ENCODE data around the gene TAGLN2.

TAGLN2 gene

DNA sequence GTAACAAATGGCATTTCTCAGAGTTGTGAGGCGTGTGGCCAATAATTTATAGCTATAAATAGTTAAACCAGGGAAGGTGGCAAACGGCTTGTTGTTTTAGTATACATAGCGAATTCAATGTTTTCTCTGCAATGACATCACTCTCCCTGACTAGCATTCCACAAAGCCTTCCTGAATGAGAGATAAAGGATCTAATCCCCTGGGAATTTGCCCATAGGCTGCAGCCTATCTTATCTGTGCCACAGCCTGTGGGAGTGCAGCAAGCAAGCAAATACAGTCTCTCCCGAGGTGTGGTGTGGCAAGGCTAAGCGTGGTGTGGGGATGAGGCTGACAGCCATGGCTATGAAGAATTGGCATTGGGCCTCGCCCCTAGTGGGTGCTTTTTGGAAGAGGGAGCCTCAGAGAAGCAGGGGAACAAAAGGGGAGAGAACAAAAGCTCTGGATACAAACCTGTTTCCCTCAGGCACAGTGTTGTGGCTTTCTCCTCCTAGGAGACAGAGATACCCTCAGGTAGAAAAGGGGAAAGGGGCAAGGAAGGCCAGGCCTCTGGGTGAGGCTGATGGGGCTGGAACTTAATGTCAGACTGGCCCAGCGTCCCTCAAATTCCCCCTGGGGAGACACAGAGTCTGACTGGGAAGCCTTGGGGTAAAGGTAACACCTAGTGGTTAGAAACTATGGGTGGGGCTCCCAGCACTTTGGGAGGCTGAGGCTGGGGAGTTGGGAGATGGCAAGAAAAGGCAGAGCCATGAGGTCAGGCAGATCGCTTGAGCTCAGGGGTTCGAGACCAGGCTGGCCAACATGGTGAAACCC, 8.9 kb downstream of the TAGLN2 start:
- TF ChIP-seq GATA2 (IDR thresholded peaks at IDR 0.05; ENCODE audit: low read depth, low read length), result peak; percentile 91
- no peak for TF ChIP-seq GATA3 (IDR thresholded peaks at IDR 0.05; ENCODE audit: low read depth, low read length)

DNA sequence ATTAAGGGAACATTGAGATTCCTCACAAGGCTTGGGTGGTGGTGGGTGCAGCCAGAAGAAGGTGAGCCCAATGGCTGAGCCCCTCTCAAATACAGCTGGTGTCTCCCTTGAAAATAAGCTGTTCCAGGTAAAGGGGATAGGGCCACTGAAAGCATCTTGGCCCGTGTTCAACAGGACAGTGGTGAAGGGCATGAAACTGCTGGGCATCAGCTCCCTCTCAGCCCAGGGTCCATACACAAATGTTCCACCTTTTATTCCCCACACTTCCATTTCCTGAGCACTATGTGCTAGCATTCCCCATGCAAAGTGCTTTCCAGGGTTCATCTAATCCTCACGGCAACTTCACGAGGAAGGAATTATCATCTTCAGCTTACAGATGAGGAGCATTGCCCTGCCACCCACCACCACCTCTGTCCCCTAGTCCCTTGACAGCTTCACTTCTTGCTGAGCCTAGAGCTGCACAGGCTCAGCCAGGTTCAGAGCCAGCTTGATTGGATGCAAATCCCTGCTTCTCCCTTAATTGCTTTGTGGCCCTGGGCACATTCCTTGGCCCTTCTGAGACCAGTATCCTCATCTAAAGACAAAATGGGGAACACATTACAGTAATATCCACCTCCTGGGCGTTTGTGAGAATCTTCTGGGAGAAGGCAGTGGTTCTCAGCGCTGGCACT, 9.6 kb downstream of the TAGLN2 start:
- no peak for TF ChIP-seq GATA3 (IDR thresholded peaks at IDR 0.05; ENCODE audit: low read depth, low read length)
- TF ChIP-seq GATA2 (IDR thresholded peaks at IDR 0.05; ENCODE audit: low read depth, low read length), result no peak

DNA sequence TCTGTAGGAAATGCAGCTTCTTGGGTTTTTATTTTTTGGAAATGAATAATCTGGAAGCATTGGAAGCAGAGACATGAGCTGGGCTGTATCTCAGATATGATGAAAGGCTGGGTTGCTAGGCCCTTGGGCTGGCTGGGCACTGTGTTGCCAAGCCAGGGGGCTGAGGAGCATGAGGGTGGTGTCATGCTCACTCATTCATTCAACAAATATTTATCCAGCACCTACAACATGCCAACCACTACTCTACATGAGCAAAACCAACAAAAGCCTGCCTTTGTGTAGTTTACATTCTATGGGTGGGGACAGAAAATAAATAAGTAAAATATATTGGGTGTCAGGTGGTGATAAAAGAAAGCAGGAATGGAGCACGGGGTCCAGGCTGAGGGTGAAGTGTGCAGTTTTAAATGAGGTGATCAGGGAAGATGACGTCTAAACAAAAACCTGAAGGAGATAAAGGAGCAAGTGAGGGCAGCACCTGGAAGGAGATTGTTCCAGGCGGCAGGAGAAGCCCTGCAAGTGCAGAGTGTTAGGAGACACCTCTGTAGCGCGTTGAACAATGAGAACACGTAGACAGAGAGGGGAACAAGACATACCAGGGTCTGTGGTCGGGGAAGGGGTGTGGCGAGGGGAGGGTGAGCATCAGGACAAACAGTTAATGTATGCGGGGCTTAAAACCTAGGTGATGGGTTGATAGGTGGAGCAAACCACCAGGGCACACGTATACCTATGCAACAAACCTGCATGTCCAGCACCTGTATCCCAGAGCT, 10.9 kb downstream of the TAGLN2 start:
- TF ChIP-seq GATA3 (IDR thresholded peaks at IDR 0.05; ENCODE audit: low read depth, low read length) (no peak), GATA2 (IDR thresholded peaks at IDR 0.05; ENCODE audit: low read depth, low read length) (no peak)

DNA sequence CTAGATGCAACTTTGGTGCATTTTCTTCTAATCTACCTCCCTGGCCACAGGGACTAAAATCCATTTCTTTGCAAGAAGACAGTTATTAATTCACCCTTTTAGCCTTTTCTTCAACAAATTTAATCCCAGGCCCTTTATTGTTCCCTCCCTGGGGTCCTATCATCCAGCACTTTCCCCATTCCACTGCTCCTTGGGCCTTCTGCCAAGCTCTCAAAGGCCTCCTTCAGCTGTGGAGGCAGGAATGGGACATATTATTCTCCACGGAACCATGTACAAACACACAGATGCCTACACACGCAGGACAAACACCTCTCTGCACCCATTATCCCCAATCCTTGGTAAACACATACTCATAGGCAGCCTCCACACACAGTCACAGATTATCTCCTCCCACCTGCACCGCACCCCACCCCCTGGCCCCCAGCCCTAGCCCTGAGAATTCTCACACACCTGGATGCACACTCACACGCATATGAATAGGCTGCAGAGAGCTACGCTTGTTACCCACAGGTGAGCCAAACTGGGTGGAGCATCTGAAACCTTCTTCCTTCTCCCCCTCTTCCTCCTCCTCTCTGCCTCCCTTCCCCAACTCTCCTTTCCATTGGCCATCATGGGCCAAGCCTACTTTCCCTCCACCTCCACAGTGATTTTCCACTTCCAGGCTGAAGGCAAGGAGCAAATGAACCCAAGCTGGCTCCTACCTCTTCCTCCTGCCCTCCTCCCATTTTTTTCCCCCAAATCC, 11.7 kb downstream of the TAGLN2 start:
- no peak for TF ChIP-seq GATA3 (IDR thresholded peaks at IDR 0.05; ENCODE audit: low read depth, low read length)
- no peak for TF ChIP-seq GATA2 (IDR thresholded peaks at IDR 0.05; ENCODE audit: low read depth, low read length)

- TF ChIP-seq GATA3 (IDR thresholded peaks at IDR 0.05; ENCODE audit: low read depth, low read length) (no peak), GATA2 (IDR thresholded peaks at IDR 0.05; ENCODE audit: low read depth, low read length) (no peak)
Measured at GRCh38 chr1:159911326-159912070, 13.8 kb downstream of the TAGLN2 start.

DNA sequence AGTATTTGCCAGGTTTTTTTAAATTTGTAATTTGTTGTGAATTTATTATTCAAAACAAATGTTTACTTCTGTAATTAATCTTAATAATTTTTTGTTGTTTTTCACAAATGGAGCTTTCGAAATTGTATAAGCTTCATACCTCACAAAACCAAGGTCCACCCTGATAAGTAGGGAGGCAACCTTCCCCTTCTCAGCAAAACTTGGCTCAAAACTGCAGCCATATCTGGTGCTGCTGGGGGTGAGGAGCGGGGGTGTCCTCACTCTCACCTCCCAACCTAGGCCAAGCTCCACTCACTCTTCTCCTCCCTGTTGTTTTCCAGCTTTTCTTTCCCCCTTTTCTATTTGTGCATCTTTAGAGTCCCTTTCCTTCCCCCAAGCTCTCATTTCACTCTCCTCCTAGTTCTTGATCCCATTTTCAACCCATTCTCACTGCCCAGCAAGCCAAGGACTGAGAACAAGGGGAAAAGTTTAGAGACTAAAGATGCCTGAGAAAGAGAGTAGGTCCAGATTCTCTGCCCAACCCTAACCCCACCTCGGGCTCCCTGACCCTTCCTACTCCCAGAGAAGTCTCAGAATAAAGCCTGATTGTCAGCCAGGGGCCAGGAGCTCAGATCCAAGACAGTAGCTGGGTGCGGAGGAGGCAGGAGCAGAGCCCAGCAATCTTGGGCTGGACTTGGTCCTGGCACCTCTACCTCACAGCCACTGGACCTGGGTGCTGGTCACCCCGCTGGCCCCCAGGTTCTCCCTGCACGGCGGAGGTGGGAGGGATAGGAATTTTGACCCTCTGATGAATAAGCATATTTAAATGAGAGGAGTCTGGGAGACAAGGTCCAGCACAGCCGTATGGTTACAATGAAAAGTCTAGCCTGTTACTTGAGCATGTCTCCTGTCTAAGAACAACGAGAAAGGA, 17.0 kb downstream of the TAGLN2 start:
- TF ChIP-seq GATA3 (IDR thresholded peaks at IDR 0.05; ENCODE audit: low read depth, low read length) (no peak), GATA2 (IDR thresholded peaks at IDR 0.05; ENCODE audit: low read depth, low read length) (no peak)

GRCh38 chr1:159906960-159907359, 18.3 kb downstream of the TAGLN2 start:
- TF ChIP-seq GATA3 (IDR thresholded peaks at IDR 0.05; ENCODE audit: low read depth, low read length), result no peak
- TF ChIP-seq GATA2 (IDR thresholded peaks at IDR 0.05; ENCODE audit: low read depth, low read length), result no peak

GRCh38 chr1:159902541-159902940, 22.8 kb downstream of the TAGLN2 start:
- TF ChIP-seq GATA3 (IDR thresholded peaks at IDR 0.05; ENCODE audit: low read depth, low read length), result no peak
- no peak for TF ChIP-seq GATA2 (IDR thresholded peaks at IDR 0.05; ENCODE audit: low read depth, low read length)

DNA sequence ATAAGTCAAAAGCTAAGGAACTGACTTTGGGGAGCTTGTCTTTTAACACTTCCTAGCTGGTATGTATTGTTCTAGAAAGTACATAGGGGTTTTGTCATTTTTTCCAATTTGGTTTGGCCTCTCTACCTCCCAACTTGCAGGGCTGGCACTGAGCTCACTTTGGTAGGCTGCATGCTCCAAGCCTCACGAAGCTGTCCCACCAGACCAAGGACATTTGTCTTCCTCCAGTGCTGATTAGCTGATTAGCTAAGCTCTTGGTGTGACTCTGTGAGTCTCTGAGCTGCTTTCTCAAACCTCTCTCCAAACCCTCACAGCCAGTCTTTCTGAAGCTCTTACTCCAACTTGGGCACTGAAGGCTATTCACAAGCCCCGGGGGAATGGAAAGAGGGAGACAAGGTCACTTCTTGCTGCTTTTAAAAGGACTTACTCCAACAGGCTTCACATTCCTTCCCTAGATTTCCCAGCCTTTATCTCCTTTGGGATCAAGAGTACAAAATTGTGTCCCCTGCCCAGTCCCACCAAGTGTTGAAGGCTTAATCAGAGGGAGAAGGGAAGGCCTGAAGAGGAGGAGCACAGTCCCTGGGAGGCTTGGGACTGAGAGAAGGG, 24.4 kb downstream of the TAGLN2 start:
- TF ChIP-seq GATA3 (IDR thresholded peaks at IDR 0.05; ENCODE audit: low read depth, low read length) (no peak), GATA2 (IDR thresholded peaks at IDR 0.05; ENCODE audit: low read depth, low read length) (no peak)

- TF ChIP-seq GATA3 (IDR thresholded peaks at IDR 0.05; ENCODE audit: low read depth, low read length) (no peak), GATA2 (IDR thresholded peaks at IDR 0.05; ENCODE audit: low read depth, low read length) (no peak)
Measured at GRCh38 chr1:159900086-159900680, 25.1 kb downstream of the TAGLN2 start, which contains the start of gene CFAP45. TSS of gene CFAP45 (minus strand) at chr1:159900165. CDS start at chr1:159900098, 67 bp downstream.

DNA sequence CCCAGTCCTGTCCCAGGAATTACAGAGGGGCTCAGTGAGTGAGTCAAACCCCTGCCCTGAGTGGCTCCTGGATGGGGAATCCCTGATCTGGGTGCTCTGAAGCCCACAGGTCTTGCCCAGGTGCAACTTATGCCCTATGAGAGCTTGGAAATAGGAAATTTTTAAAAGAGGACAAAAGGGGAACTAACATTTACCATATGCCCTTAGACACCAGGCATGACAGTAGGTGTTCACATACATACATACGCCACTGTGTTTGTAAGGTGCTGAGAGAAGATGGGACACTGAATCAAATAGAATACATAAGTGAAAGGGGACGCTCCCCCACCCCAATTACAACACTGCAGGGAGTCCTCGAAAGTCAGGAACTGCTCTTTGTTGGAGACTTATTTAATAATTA, 26.8 kb downstream of the TAGLN2 start:
- TF ChIP-seq GATA2 (IDR thresholded peaks at IDR 0.05; ENCODE audit: low read depth, low read length) (no peak), GATA3 (IDR thresholded peaks at IDR 0.05; ENCODE audit: low read depth, low read length) (no peak)

All from SH-SY5Y (cell line).